ENCODE data around the gene ABCA13. TPM values are rescaled to one million over a fixed set of nuclear protein-coding genes. Genes with fewer than 3 reads are reported as not detected.

Gene ABCA13
- polyA plus RNA-seq, 4 donors, result 0.16 to 0.39 (median 0.22) TPM; not detected in 1

- 83 to 85% (median 84%) methylated on average over 9 of the region's 9 CpGs for WGBS, 3 donors
- DNase-seq, result no peak
- FAIRE-seq, result no peak
- H3K4me1 ChIP-seq (ENCODE audit: control insufficient read depth in 3 of 3, insufficient read depth in 2 of 3, low read depth in 1 of 3, low read length in 2 of 3), result no peaks in the 10 kb centered on the region
- H3K36me3 ChIP-seq (ENCODE audit: control insufficient read depth in 3 of 3, insufficient read depth in 2 of 3, low read depth in 1 of 3, low read length in 3 of 3), result no peaks in the 10 kb centered on the region
- no peaks in the 10 kb centered on the region for H3K9me3 ChIP-seq (ENCODE audit: control insufficient read depth in 2 of 2, insufficient read depth in 1 of 2, low read depth in 1 of 2, low read length in 1 of 2)
- no peak overlapping the region for H3K27ac ChIP-seq (ENCODE audit: low read depth in 1 of 3, low read length in 2 of 3)
- no peaks in the 10 kb centered on the region for H3K27me3 ChIP-seq (ENCODE audit: control insufficient read depth in 3 of 3, insufficient read depth in 3 of 3, low read length in 3 of 3)
- H3K4me3 ChIP-seq (ENCODE audit: low read depth in 1 of 3, low read length in 3 of 3), result no peak overlapping the region
Measured at GRCh38 chr7:48179496-48180030, 8.3 kb downstream of the ABCA13 start.

- Histone ChIP-seq H3K9me3 (ENCODE audit: control insufficient read depth in 2 of 2, insufficient read depth in 1 of 2, low read depth in 1 of 2, low read length in 1 of 2) (no peaks in the 10 kb centered on the region), H3K4me1 (ENCODE audit: control insufficient read depth in 3 of 3, insufficient read depth in 2 of 3, low read depth in 1 of 3, low read length in 2 of 3) (no peaks in the 10 kb centered on the region), H3K27me3 (ENCODE audit: control insufficient read depth in 3 of 3, insufficient read depth in 3 of 3, low read length in 3 of 3) (no peaks in the 10 kb centered on the region), H3K27ac (ENCODE audit: low read depth in 1 of 3, low read length in 2 of 3) (no peak overlapping the region), H3K36me3 (ENCODE audit: control insufficient read depth in 3 of 3, insufficient read depth in 2 of 3, low read depth in 1 of 3, low read length in 3 of 3) (no peaks in the 10 kb centered on the region), H3K4me3 (ENCODE audit: low read depth in 1 of 3, low read length in 3 of 3) (no peak overlapping the region)
- 78 to 88% (median 85%) methylated on average over 6 of the region's 6 CpGs for WGBS, 3 donors
- FAIRE-seq, result no peak
- DNase-seq, result no peak
Measured at GRCh38 chr7:48180981-48181380, 9.7 kb downstream of the ABCA13 start.

- Histone ChIP-seq H3K36me3 (ENCODE audit: control insufficient read depth in 3 of 3, insufficient read depth in 2 of 3, low read depth in 1 of 3, low read length in 3 of 3) (no peaks in the 10 kb centered on the region), H3K4me1 (ENCODE audit: control insufficient read depth in 3 of 3, insufficient read depth in 2 of 3, low read depth in 1 of 3, low read length in 2 of 3) (no peaks in the 10 kb centered on the region), H3K9me3 (ENCODE audit: control insufficient read depth in 2 of 2, insufficient read depth in 1 of 2, low read depth in 1 of 2, low read length in 1 of 2) (no peaks in the 10 kb centered on the region), H3K27ac (ENCODE audit: low read depth in 1 of 3, low read length in 2 of 3) (no peak overlapping the region), H3K27me3 (ENCODE audit: control insufficient read depth in 3 of 3, insufficient read depth in 3 of 3, low read length in 3 of 3) (no peaks in the 10 kb centered on the region), H3K4me3 (ENCODE audit: low read depth in 1 of 3, low read length in 3 of 3) (no peak overlapping the region)
- DNase-seq (no peak), FAIRE-seq (no peak)
- WGBS, 3 donors, result 53 to 65% (median 55%) methylated on average over 3 of the region's 3 CpGs
Measured at GRCh38 chr7:48182718-48183369, 11.6 kb downstream of the ABCA13 start.

- no peak for FAIRE-seq
- Histone ChIP-seq H3K27me3 (ENCODE audit: control insufficient read depth in 3 of 3, insufficient read depth in 3 of 3, low read length in 3 of 3) (no peaks in the 10 kb centered on the region), H3K27ac (ENCODE audit: low read depth in 1 of 3, low read length in 2 of 3) (no peak overlapping the region), H3K4me1 (ENCODE audit: control insufficient read depth in 3 of 3, insufficient read depth in 2 of 3, low read depth in 1 of 3, low read length in 2 of 3) (no peaks in the 10 kb centered on the region), H3K4me3 (ENCODE audit: low read depth in 1 of 3, low read length in 3 of 3) (no peak overlapping the region), H3K36me3 (ENCODE audit: control insufficient read depth in 3 of 3, insufficient read depth in 2 of 3, low read depth in 1 of 3, low read length in 3 of 3) (no peaks in the 10 kb centered on the region), H3K9me3 (ENCODE audit: control insufficient read depth in 2 of 2, insufficient read depth in 1 of 2, low read depth in 1 of 2, low read length in 1 of 2) (no peaks in the 10 kb centered on the region)
- DNase-seq, result no peak
- 79 to 81% (median 80%) methylated on average over 5 of the region's 5 CpGs for WGBS, 3 donors
Measured at GRCh38 chr7:48183370-48183743, 12.1 kb downstream of the ABCA13 start.

DNA sequence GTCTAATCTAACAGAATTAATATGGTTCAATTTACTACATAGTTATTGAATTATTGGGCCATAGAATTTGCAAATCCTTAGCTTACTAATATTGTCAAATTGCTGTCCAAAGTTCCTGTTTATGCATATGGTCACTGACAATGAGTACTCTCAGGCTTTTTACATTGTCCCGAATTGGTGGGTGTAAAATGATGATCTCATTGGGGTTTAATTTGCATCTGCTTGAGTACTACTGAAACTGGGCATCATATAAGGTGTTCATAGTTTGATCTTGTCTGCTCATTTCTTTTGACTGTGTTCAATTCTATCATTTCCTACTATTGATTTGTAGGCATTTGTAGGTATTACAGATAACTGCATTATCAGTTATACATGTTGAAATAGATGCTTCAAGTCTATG, 12.7 kb downstream of the ABCA13 start:
- Histone ChIP-seq H3K4me1 (ENCODE audit: control insufficient read depth in 3 of 3, insufficient read depth in 2 of 3, low read depth in 1 of 3, low read length in 2 of 3) (no peaks in the 10 kb centered on the region), H3K27me3 (ENCODE audit: control insufficient read depth in 3 of 3, insufficient read depth in 3 of 3, low read length in 3 of 3) (no peaks in the 10 kb centered on the region), H3K9me3 (ENCODE audit: control insufficient read depth in 2 of 2, insufficient read depth in 1 of 2, low read depth in 1 of 2, low read length in 1 of 2) (no peaks in the 10 kb centered on the region), H3K27ac (ENCODE audit: low read depth in 1 of 3, low read length in 2 of 3) (no peak overlapping the region), H3K36me3 (ENCODE audit: control insufficient read depth in 3 of 3, insufficient read depth in 2 of 3, low read depth in 1 of 3, low read length in 3 of 3) (no peaks in the 10 kb centered on the region), H3K4me3 (ENCODE audit: low read depth in 1 of 3, low read length in 3 of 3) (no peak overlapping the region)
- FAIRE-seq (no peak), DNase-seq (no peak)
- WGBS, 3 donors, result 9 to 54% (median 30%) methylated on average over 1 of the region's 1 CpG

DNA sequence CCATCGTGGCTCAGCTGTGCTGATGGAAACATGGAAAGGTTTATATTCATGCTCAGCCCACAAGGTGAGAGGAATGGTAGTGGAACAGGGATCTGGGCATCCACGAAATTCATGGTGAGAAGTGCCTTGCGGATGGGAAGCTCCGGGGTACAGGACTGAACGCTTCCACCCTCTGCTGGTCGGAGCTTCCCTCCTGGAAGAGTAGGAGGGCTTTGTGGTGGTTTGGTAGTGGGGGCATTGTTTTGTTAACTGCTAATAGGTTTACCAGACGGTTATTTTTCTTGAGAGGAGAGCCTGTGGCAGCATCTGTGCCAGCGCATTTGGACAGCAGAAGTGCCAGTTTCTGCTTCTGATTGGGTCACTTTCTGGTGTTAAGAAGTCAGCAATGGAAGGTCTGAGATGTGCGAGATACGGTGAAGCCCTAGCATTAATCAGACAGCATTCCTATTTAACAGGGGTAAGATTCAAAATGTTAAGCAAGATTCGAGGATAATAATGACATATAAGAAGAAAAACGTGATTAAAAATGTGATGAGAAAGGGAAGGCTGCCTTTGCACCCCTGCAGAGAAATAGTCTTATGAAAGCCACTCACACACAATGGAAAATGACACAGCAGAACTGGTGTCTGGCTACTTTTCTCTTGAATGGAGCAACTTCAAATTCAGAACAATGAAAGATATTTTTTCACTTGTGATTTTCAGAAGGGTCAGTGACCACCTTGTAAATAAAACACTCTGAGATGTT, 17.7 kb downstream of the ABCA13 start:
- 83 to 87% (median 84%) methylated on average over 12 of the region's 12 CpGs for WGBS, 3 donors
- H3K4me3 ChIP-seq (ENCODE audit: low read depth in 1 of 3, low read length in 3 of 3), result no peak overlapping the region
- no peaks in the 10 kb centered on the region for H3K4me1 ChIP-seq (ENCODE audit: control insufficient read depth in 3 of 3, insufficient read depth in 2 of 3, low read depth in 1 of 3, low read length in 2 of 3)
- H3K27me3 ChIP-seq (ENCODE audit: control insufficient read depth in 3 of 3, insufficient read depth in 3 of 3, low read length in 3 of 3), result no peaks in the 10 kb centered on the region
- H3K36me3 ChIP-seq (ENCODE audit: control insufficient read depth in 3 of 3, insufficient read depth in 2 of 3, low read depth in 1 of 3, low read length in 3 of 3), result no peaks in the 10 kb centered on the region
- no peaks in the 10 kb centered on the region for H3K9me3 ChIP-seq (ENCODE audit: control insufficient read depth in 2 of 2, insufficient read depth in 1 of 2, low read depth in 1 of 2, low read length in 1 of 2)
- no peak overlapping the region for H3K27ac ChIP-seq (ENCODE audit: low read depth in 1 of 3, low read length in 2 of 3)
- no peak for FAIRE-seq
- DNase-seq, result no peak

- no peaks in the 10 kb centered on the region for H3K4me1 ChIP-seq (ENCODE audit: control insufficient read depth in 3 of 3, insufficient read depth in 2 of 3, low read depth in 1 of 3, low read length in 2 of 3)
- H3K27me3 ChIP-seq (ENCODE audit: control insufficient read depth in 3 of 3, insufficient read depth in 3 of 3, low read length in 3 of 3), result no peaks in the 10 kb centered on the region
- no peak overlapping the region for H3K4me3 ChIP-seq (ENCODE audit: low read depth in 1 of 3, low read length in 3 of 3)
- DNase-seq (no peak), FAIRE-seq (no peak)
- no peaks in the 10 kb centered on the region for H3K36me3 ChIP-seq (ENCODE audit: control insufficient read depth in 3 of 3, insufficient read depth in 2 of 3, low read depth in 1 of 3, low read length in 3 of 3)
- H3K27ac ChIP-seq (ENCODE audit: low read depth in 1 of 3, low read length in 2 of 3), result no peak overlapping the region
- H3K9me3 ChIP-seq (ENCODE audit: control insufficient read depth in 2 of 2, insufficient read depth in 1 of 2, low read depth in 1 of 2, low read length in 1 of 2), result no peaks in the 10 kb centered on the region
- WGBS, 3 donors, result 64 to 78% (median 73%) methylated on average over 1 of the region's 1 CpG
Measured at GRCh38 chr7:48192996-48193395, 21.7 kb downstream of the ABCA13 start.

GRCh38 chr7:48193421-48193820, 22.2 kb downstream of the ABCA13 start:
- Histone ChIP-seq H3K9me3 (ENCODE audit: control insufficient read depth in 2 of 2, insufficient read depth in 1 of 2, low read depth in 1 of 2, low read length in 1 of 2) (no peaks in the 10 kb centered on the region), H3K4me1 (ENCODE audit: control insufficient read depth in 3 of 3, insufficient read depth in 2 of 3, low read depth in 1 of 3, low read length in 2 of 3) (no peaks in the 10 kb centered on the region), H3K4me3 (ENCODE audit: low read depth in 1 of 3, low read length in 3 of 3) (no peak overlapping the region), H3K36me3 (ENCODE audit: control insufficient read depth in 3 of 3, insufficient read depth in 2 of 3, low read depth in 1 of 3, low read length in 3 of 3) (no peaks in the 10 kb centered on the region), H3K27me3 (ENCODE audit: control insufficient read depth in 3 of 3, insufficient read depth in 3 of 3, low read length in 3 of 3) (no peaks in the 10 kb centered on the region), H3K27ac (ENCODE audit: low read depth in 1 of 3, low read length in 2 of 3) (no peak overlapping the region)
- WGBS, 3 donors, result 0% methylated on average over 1 of the region's 1 CpG
- FAIRE-seq (no peak), DNase-seq (no peak)

Data from small intestine (tissue), 7 donors.